HG03432 (cell line): Measurements from ENCODE around the gene KLHDC8B.

Source experiments
- ATAC-seq: cut with Tn5 transposase; IDR thresholded peaks from one replicate; pipeline ENCODE4 v1.9.1; 2021; ENCODE audit warnings: mild to moderate bottlenecking, moderate library complexity; ENCODE audit not compliant: unreplicated experiment

KLHDC8B gene

GRCh38 chr3:49158103-49158709 lies 13.2 kb upstream of the KLHDC8B start:
- ATAC-seq = no peak

GRCh38 chr3:49158792-49159191 lies 12.6 kb upstream of the KLHDC8B start:
- no peak for ATAC-seq

- no peak for ATAC-seq
These were observed 10.2 kb upstream of the KLHDC8B start for GRCh38 chr3:49161197-49161596.

DNA sequence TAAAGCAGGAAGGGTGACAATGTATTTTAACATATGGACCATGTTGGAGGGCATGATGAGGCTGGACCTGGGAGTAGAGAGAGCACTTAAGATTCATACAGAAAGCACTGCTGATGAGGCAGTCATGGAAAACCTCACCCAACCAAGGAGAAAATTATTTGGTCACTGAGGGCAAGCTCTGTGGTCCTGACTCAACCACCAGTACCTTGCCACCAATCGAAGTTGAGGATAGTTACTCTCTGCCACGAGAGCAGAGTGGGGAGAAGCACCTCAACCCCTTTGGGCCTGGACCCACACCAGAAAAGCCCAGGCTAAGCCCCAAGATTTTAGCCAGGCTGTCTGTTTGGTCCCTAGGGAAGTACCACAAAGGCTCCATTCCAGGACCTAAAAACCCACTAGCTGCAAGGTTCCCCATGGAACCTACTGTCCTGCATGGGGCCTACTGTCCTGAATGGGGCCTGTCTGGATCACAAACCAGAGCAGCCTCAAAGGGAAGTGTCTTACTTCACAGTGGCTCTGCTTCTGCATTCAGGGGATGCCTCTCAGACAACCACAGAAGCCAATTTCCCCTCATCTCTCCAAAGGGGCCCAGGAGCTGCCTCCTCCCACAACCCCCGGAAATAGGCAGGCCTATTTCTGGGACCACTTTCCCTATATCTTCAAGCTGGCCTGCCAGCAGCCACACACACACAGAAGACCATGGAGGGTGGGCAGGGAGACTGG lies 9.4 kb upstream of the KLHDC8B start:
- ATAC-seq = no peak

DNA sequence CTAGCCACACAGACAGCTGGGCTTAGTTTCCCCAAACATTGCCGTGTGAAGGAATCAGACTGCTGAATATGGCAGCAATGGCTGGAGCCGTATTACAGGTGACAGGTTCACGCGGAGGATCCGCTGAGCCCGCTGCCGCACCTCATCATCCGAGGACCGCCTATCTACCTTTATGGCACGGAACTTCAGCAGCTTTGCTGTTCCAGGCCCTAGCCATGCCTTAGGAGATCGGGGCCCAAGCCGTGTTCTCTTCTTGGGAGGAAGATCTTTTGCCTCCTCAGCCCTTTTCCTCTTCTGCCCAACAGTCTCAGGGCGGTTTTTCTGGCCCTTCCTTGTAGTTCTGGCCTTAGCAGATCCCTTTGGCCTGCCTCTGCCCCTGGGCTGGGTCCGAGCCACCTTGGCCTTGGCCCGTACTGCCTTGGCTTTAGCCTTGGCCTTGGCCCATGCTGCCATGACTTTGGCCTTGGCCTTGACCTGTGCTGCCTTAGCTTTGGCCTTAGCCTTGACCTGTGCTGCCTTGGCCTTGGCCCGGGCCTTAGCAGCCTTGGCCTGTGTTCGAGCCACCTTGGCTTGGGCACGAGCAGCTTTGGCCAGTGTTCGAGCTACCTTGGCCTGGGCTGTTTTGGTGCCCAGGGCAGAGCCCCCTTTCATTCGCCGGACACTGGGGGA lies 8.5 kb upstream of the KLHDC8B start:
- no peak for ATAC-seq

- ATAC-seq = no peak
These were observed 7.8 kb upstream of the KLHDC8B start for GRCh38 chr3:49163609-49164008.

DNA sequence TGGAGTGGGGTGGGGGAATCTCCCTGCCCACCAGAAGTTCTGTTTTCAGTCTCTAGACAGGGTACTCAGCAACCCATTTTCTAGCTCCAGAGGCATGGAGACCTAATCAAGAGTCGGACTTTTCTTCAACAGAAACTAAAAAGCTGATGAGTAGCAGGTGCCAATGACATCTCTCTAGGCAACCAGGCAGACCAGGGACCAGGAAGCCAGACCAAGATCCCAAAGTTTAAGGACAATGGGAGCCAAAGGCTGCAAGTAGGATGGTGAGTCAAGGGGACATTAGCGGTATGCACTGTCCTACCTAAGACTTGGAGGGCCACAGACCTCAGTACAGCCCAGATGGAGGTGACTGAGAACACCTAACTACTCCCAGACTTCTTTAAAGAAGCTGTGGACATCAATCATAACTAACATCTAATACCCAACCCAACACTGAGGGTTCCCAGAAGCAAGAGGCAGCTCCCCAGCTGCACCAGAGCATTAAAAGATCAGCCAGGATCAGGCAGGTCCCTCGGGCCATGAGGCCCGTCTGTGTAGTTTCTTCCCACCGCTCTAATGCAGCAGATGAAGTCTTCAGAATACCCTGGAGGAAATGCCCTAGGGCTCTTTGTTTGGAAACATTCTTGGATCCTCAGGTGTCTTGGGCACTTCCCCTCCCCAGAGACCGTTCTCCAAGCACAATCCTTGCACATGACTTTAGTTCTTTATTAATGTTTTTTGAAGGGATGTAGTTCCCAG lies 6.2 kb upstream of the KLHDC8B start:
- no peak for ATAC-seq

DNA sequence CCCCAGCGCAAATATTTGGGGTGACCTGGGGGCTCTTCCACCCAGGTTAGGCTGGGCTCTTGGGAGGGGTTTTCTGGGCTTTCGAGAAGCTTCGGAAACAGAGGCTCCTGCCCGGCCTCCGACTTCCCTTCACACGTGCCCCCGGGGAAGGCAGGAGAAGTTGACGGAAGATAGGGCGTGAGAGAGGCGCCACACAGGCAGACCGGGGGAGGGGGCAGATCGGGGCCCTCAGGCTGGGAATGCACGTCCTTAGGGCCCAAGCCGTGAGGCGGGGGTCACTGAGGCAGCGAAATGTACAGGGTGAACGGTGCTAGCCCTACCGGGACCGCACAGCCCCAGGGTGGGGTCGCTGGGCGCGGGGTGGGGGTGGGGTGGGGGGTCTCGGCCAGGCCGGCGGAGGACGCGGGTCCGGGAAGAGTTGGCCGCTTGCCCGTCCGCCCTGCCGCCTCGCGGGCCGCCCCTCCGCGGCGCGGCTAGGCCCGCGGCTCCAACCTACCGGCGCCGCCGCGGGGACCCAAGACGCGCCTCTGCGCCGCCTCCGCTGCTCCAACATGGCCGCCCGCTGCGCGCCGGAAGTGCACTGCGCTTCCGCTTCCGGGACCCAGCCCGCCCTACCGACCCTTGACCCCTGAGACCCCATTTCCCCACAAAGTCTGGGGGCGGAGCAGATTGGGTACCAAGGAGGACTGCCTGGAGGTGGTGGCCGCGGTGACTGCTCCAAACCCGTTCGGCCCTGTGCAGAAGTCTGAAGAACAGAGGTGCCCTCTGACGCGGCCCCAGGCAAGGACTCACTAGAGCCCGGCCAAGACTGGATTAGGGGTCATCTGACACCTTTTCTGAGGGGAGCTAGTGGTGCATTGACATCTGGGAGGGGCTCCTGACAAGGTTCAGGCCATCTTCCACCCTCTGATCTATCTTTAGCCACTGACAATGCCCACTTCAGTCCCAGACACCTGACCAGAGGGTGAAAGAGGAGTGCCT lies 5.3 kb upstream of the KLHDC8B start, which contains the start of gene CCDC71:
TSS of gene CCDC71 (minus strand) at position 561 of the 981 bp plus-strand sequence. CDS start 2,123 bp downstream, outside the sequence.
- peak; percentile 75 for ATAC-seq

DNA sequence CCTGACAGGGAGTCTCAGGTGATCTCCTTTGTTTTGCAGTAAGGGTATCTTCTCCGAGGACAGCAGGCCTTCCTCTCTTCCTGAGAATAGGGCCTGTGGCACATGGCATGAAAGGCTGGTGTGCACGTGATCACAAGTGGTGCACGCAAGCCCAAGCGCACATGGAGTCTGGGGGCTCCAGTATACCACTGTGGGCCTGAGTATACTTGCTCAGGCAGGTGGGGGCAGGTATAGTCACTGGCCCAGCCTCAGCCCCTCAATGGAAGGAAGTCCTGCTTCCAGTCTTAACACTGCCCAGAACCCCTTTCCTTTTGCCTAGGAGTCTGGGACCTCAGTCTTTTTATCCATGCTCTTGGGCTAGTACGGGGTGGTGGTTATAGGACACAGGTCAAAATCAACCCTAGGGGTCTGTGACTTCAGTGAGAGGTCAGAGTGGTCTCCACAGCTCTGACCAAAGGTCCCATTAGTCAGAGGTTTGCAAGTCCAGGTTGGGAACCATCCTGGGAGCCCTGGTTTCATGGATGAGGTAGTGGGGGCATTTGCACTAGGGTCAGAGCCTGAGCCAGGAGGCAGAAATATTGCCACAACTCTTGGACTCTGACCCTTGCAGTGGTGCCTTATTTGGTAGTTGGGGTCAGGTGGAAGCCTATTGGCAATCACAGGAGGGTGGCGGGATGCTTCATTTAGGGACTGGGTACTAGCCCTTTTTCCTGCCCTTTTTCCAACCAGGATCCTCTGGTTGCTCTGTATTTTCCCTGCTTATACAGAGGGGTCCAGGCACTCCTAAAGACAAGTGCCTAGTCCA lies 4.4 kb upstream of the KLHDC8B start:
- ATAC-seq = no peak

DNA sequence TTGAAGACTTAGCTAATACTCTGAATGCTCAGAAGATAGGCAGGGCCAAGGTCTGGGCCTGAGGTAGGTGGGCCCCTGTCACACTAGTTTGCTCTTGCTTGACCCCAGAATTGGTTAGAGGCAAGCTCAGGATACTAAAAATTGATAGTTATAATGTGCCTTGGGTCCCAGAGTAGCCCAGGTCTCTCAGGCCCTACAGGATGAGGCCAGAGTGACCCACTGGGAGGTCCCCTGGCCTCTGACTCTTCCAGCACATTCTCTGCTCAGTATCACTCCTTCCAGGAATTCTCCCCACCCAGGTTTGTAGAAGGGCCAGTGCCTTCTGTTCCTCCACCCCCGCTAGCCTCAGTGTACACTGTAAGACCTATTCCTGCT lies 667 bp upstream of the KLHDC8B start:
- ATAC-seq = no peak

DNA sequence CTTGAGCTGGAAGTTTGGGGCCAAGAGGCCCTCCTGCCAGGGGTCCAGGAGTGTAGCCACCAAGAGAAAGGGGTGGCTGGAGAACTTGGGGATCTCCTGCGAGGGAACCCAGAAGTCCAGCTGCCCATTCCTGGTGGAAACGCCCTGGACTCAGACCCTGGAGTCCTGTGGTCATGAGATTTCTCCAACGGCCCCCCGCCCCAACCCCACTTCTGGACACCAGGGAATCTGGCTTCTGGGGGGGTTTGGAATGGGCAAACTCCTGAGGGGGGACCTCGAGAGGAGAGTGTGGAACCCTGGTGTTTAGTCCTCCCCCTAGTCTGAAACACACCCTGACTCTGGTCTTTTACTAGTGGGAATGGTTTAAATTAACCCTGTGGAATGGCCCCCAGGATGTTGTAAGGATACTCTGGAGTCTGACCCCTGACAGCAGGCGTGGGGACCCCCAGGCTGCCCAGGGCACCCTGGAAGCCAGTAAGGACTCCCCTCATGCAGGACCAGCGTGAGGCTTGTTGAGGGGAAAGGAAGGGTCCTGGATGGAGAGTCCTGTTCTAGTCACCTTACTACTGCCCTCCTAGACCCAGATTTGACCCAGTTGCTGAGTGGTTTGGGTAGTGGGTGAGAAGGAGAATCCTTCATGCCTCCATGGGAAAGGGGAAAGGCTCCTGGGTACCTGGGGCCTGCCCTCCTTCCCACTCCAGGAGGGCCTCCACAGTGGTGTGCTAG lies 540 bp downstream of the KLHDC8B start:
- ATAC-seq = no peak

DNA sequence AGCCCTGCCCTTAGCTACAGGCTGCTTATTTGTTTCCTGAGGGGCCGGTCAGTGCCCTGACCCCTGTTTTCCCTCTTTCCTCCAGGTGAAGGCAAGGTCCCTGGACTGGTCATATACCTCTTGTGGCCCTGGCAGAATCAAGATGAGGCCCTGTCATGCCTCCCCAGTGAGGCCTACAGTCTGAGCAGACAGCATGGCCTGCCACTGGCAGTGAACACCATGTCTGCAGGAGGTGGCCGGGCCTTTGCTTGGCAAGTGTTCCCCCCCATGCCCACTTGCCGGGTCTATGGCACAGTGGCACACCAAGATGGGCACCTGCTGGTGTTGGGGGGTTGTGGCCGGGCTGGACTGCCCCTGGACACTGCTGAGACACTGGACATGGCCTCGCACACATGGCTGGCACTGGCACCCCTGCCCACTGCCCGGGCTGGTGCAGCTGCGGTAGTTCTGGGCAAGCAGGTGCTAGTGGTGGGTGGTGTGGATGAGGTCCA lies 1.2 kb downstream of the KLHDC8B start:
- ATAC-seq = no peak

DNA sequence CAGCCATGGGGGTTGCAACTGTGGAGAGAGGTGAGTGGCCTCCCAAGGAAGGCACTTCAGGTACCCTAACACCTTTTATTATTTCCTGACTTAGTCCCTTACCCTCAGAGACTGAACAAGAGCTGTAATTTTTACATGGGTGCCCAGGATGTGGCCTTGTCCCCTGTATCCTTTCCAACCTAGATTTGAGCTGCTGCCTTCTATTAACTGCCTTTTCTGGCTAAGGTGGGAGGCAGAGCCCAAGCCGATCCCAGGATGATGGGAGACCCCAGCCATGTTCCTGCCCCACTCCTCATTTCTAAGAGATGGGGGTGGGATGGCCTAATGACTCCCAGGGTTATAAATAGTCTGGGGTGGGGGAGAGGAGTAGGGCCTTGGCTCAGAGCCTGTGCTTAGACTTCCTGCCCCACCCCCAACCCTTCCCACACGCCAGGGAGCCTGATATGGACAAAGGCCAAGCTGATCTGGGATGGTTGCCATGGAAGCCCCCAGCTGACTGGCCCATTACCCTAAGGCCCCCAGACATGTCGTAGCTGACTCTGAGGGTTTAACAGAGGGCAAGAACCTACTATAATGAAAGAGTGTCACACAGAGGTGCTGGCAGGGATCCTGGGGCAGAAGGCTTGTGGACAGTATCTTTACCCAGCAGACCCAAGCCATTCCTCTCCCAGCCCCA lies 1.9 kb downstream of the KLHDC8B start:
- ATAC-seq = no peak

DNA sequence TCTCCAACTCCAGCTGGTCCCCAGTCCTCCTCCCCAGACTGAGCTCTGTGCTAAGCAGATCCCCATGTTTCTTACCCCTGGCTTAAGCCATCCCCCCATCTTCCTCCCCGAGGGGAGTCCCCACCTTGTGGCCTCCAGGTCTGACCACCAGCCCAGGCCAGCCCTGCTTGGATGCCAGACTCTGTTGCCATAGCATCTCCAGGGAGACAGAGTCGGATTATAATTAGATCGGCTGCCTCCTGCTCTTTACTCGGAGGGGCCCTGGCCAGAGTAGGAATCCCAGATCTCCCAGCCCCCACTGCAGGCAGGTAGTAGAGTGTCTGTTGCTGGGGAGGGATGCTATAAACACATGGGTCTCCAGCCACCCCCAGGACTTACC lies 2.4 kb downstream of the KLHDC8B start:
- no peak for ATAC-seq

DNA sequence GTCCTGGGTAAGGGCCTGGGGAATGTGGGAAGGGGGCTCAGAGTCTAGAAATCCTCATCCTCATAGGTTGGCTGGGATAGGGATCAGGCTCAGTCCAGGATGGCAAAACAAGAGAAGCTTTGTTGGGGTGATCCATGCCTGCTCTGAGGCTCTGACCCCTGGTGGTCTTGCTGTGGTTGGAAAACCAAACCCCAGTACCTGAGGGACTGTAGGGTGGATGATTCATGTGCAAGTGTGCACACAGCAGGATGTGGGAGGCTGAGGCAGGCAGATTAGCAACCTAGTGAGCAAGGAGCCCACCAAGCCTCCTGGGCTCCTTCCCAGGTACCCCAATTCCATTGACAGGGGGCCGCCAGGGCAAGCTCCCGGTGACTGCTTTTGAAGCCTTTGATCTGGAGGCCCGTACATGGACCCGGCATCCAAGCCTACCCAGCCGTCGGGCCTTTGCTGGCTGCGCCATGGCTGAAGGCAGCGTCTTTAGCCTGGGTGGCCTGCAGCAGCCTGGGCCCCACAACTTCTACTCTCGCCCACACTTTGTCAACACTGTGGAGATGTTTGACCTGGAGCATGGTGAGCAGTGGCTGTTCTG lies 3.1 kb downstream of the KLHDC8B start:
- ATAC-seq = no peak

GRCh38 chr3:49175530-49175929 lies 4.1 kb downstream of the KLHDC8B start:
- ATAC-seq = no peak

GRCh38 chr3:49177073-49177472 lies 5.7 kb downstream of the KLHDC8B start:
- ATAC-seq = no peak

- no peak for ATAC-seq
These were observed 8.7 kb downstream of the KLHDC8B start for GRCh38 chr3:49180116-49180515.
